Ovary (tissue), 9 donors: ENCODE results near the gene ITSN2. TPM values are rescaled to one million over a fixed set of nuclear protein-coding genes. Genes with fewer than 3 reads are reported as not detected.
"Not testable (repeated sequence)": the region's sequence is repeated elsewhere in the genome, so short reads cannot be mapped to it uniquely, and the experiment has no call there.

Source experiments
- DNase-seq, 5 donors: peaks; one replicate each; pipeline ENCODE4 v3.0.0-alpha.2; 2019 to 2020
- H3K27ac ChIP-seq, 2 donors: fragments of 200-600 bp; one replicate each; pipeline versions ENCODE4 v1.5.1 to v1.8.0; 2019 to 2022
- H3K27me3 ChIP-seq: fragments of 200-600 bp; one replicate; pipeline ENCODE4 v1.8.0; 2022
- H3K36me3 ChIP-seq: fragments of 200-600 bp; sonication (generic); one replicate; pipeline ENCODE4 v1.5.1; 2019
- H3K4me1 ChIP-seq: one replicate; pipeline ENCODE4 v1.8.1; 2013; ENCODE audit warnings: mild to moderate bottlenecking, moderate library complexity; ENCODE audit not compliant: insufficient read depth
- H3K4me3 ChIP-seq: fragments of 200-600 bp; sonication (generic); one replicate; pipeline ENCODE4 v1.5.1; 2017
- H3K9me3 ChIP-seq, 2 donors: fragments of 200-600 bp in 1 of 2; sonication (generic) in 1 of 2; one replicate each; pipeline versions ENCODE4 v1.5.1 to v1.8.1; 2013 to 2019; ENCODE audit warnings: mild to moderate bottlenecking in 1 of 2, moderate library complexity in 1 of 2
- EP300 ChIP-seq: sonication (generic); formaldehyde crosslinking; IDR thresholded peaks from one replicate; pipeline ENCODE4 v1.6.1; 2017; ENCODE audit warnings: antibody characterized with exemption
- POLR2A ChIP-seq: fragments of 450-650 bp; IDR thresholded peaks from one replicate; pipeline ENCODE4 v1.6.1; 2017; ENCODE audit warnings: antibody characterized with exemption, mild to moderate bottlenecking, moderate library complexity
- WGBS, 3 donors: extraction: QIAGEN DNeasy Blood & Tissue Kit in 1 of 3; methylation state at CpG; one replicate each; pipeline versions ENCODE4 v1.1.5 to v1.1.7; 2013 to 2017; 5-methylcytosine and 5-hydroxymethylcytosine counted together
- intact Hi-C, 4 donors: fragments of 100-400 bp; cut with DNase I; formaldehyde crosslinking; loops; one replicate each; pipeline versions ENCODE4 v1.11.0 to v1.15.1; 2022 to 2023
- polyA plus RNA-seq, 2 donors: library from polyadenylated mRNA; stranded (reverse); fragments of 200-250 nt in 1 of 2; fragments of 350-450 nt in 1 of 2; fragmentation: Illumina TruSeq in 1 of 2; extraction: RNeasy Lipid Tissue Mini Kit (QIAGEN cat#74804) in 1 of 2; gene quantifications; one replicate each; pipeline ENCODE4 v1.2.3, GENCODE V29; 2013 to 2014
- total RNA-seq, 7 donors: library from RNA; depleted of rRNA in 2 of 7; stranded (reverse); fragments of >200 nt in 2 of 7; fragmentation: NEBNext Ultra II Directional in 3 of 7; extraction: Animal tissue kit (Norgen Biotek cat#: 25700) in 3 of 7; gene quantifications; one replicate each; pipeline versions ENCODE4 v1.1.0 to v1.2.4, GENCODE V29; 2016 to 2023
- TF ChIP-seq, protein P1 (sequence below), 3 donors: fragments of 450-650 bp in 2 of 3; fragments of 200-600 bp in 1 of 3; IDR thresholded peaks; one replicate each; pipeline versions ENCODE4 v1.5.1 to v1.8.0; 2016 to 2022; ENCODE audit warnings: antibody characterized with exemption in 3 of 3, mild to moderate bottlenecking in 1 of 3
- donor health status: DM: no; HTN: no; CAD: no; lungs with moderate emphysema.
- donor health status: DM: no; HTN: no; CAD: no.
- donor health status: Bipolar disorder and iron deficiency.
- donor health status: DM: yes; HTN: yes; CAD: no.
- donor health status: DM: no; HTN: no; CAD: no.
- donor health status: DM: yes; HTN: yes; CAD: no.

Gene ITSN2
- total and polyA plus RNA-seq, 9 donors = 17.8 to 44.4 (median 38.5) TPM

- WGBS, 3 donors = 65 to 76% (median 72%) methylated on average over 5 of the region's 5 CpGs
- H3K4me1 ChIP-seq = peaks cover 2% of the 10 kb centered on the region
- no peak overlapping the region for H3K27ac ChIP-seq
- H3K27me3 ChIP-seq = no peaks in the 10 kb centered on the region
- intact Hi-C loops = no loop called here
- TF ChIP-seq POLR2A (no peak), EP300 (no peak)
- TF ChIP-seq, protein P1, sequence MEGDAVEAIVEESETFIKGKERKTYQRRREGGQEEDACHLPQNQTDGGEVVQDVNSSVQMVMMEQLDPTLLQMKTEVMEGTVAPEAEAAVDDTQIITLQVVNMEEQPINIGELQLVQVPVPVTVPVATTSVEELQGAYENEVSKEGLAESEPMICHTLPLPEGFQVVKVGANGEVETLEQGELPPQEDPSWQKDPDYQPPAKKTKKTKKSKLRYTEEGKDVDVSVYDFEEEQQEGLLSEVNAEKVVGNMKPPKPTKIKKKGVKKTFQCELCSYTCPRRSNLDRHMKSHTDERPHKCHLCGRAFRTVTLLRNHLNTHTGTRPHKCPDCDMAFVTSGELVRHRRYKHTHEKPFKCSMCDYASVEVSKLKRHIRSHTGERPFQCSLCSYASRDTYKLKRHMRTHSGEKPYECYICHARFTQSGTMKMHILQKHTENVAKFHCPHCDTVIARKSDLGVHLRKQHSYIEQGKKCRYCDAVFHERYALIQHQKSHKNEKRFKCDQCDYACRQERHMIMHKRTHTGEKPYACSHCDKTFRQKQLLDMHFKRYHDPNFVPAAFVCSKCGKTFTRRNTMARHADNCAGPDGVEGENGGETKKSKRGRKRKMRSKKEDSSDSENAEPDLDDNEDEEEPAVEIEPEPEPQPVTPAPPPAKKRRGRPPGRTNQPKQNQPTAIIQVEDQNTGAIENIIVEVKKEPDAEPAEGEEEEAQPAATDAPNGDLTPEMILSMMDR (IDR thresholded peaks at IDR 0.05) = no peak
- H3K36me3 ChIP-seq = no peaks in the 10 kb centered on the region
- no peak for DNase-seq
- no peak overlapping the region for H3K4me3 ChIP-seq
- no peaks in the 10 kb centered on the region for H3K9me3 ChIP-seq
Observed at GRCh38 chr2:24203787-24204150, 156.6 kb downstream of the ITSN2 start.

DNA sequence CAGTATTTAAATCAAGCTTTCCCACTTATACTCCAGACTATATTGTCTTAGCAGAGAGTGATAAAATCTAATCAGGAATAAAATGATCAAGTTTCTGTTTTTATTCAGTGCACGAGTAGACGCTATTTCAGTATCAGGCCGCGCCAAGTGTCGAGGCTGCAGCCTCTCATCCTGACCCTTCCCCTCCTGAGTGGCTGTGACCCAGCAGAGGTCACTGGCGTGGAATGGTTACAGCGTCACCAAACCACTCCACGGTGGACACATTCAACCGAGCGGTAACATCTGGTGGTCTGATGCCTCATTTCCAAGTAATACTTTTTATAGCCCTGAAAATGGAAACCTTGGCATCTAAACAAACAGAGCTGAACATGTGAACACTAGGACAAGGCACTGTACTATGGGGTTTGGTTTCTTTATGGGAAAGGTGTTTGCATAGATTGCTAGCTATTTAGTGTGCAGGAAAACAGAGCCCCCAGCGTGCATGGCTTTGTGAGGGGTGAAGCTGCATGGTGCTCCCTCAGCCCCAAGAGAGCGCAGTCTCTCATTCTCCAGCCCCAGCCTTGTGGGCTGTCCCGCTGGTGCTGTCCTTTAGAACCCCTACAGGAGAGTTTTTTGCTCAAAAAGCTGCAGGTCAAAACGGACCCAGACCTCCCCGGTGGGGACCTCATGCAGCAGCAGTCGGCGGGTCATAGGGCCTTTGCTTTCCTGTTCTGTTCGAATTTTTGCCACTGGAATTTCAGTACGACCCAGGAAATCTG, 157.1 kb downstream of the ITSN2 start:
- H3K27me3 ChIP-seq = no peaks in the 10 kb centered on the region
- DNase-seq = no peak
- H3K27ac ChIP-seq = no peak overlapping the region
- no peak overlapping the region for H3K4me3 ChIP-seq
- 66 to 75% (median 68%) methylated on average over 19 of the region's 19 CpGs for WGBS, 3 donors
- H3K4me1 ChIP-seq = peaks cover 2% of the 10 kb centered on the region
- no peaks in the 10 kb centered on the region for H3K9me3 ChIP-seq
- no peaks in the 10 kb centered on the region for H3K36me3 ChIP-seq
- TF ChIP-seq, protein P1 (IDR thresholded peaks at IDR 0.05) = no peak
- TF ChIP-seq EP300 (no peak), POLR2A (no peak)
- intact Hi-C loops = no loop called here

DNA sequence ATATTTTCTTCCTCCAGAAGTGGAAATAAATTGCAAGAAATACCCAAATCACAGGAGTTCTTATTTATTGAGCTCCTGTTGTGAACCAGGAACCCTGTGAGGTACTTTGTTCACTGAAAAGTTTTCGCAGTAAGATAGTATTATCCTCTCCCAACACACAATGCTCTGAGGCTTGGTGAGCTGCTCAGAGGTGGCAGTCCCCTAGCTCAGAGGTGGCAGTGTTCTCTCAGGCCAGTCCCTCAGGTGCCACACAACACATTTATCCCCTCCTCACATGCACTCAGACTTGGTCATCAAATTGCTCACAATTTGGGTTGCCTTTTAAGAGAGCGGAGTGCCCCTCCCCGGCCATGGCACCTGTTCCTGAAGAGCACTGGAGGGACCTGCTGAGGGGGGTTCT, 159.5 kb downstream of the ITSN2 start:
- Histone ChIP-seq H3K27me3 (no peaks in the 10 kb centered on the region), H3K4me3 (no peak overlapping the region), H3K36me3 (no peaks in the 10 kb centered on the region), H3K4me1 (peaks cover 2% of the 10 kb centered on the region), H3K9me3 (no peaks in the 10 kb centered on the region), H3K27ac (no peak overlapping the region)
- 89 to 99% (median 98%) methylated on average over 3 of the region's 3 CpGs for WGBS, 3 donors
- DNase-seq = no peak
- TF ChIP-seq EP300 (no peak), POLR2A (no peak)
- TF ChIP-seq, protein P1 (IDR thresholded peaks at IDR 0.05) = no peak
- intact Hi-C loops = no loop called here

GRCh38 chr2:24199968-24200590, 160.3 kb downstream of the ITSN2 start:
- H3K36me3 ChIP-seq = no peaks in the 10 kb centered on the region
- peaks cover 2% of the 10 kb centered on the region for H3K4me1 ChIP-seq
- 69 to 72% (median 69%) methylated on average over 12 of the region's 12 CpGs for WGBS, 3 donors
- H3K27ac ChIP-seq = no peak overlapping the region
- no peak overlapping the region for H3K4me3 ChIP-seq
- no peak for DNase-seq
- no peaks in the 10 kb centered on the region for H3K27me3 ChIP-seq
- intact Hi-C loops = no loop called here
- H3K9me3 ChIP-seq = no peaks in the 10 kb centered on the region
- TF ChIP-seq, protein P1 (IDR thresholded peaks at IDR 0.05) = no peak

GRCh38 chr2:24197213-24197612, 163.1 kb downstream of the ITSN2 start:
- H3K27ac ChIP-seq, H3K27me3 ChIP-seq, H3K4me1 ChIP-seq, H3K4me3 ChIP-seq, intact Hi-C loops, H3K9me3 ChIP-seq, DNase-seq, H3K36me3 ChIP-seq: not testable (repeated sequence)
- 92 to 100% (median 96%) methylated on average over 1 of the region's 1 CpG for WGBS, 3 donors
